ENCODE results near the gene LILRB2. TPM values are rescaled to one million over a fixed set of nuclear protein-coding genes. Genes with fewer than 3 reads are reported as not detected.

The LILRB2 gene
- total and polyA plus RNA-seq, 9 of the 15 experiments (the other 6 are each of a cell fraction or from before 2014, with no cell fraction given): not detected

DNA sequence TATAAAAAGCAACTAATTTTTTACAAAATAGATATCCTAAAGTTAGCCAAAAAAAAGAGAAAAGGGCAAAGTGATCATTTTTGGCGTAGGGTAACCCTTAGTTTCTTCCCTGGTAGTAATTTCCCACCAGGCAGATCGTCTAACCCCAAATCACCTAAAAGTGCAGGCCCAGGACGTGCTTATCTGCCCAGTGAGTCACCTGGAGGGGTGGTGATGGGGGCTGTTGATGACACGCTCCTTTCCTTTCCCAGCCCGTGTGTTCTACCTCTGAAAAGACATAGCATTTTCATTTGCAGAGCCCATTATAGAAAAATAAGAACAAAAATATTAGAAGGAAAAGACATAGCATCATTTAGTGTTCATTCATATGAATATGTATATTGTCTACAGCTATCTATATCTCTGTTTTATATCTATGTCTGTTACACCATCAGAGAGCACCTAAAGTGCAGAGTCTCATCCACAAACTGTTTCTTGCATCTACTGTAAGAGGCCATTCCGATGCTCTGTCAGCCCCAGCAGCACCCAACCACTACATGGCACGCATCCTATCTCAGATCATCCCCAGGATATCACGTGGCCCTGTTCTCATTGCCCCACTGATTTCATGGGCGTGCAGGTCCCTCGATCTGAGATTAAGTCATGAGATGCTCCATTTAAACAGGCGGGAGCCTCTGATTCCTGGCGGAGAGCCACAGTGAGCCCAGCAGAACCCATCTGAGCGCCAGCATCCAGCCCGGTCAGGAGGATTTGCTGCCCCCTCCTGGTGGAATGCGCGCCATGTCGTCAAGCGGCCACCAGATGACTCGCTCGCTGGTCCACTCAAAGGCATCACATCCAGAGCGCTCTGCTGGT is 49.6 kb downstream of the LILRB2 start (continued):
- TF ChIP-seq, protein P1, sequence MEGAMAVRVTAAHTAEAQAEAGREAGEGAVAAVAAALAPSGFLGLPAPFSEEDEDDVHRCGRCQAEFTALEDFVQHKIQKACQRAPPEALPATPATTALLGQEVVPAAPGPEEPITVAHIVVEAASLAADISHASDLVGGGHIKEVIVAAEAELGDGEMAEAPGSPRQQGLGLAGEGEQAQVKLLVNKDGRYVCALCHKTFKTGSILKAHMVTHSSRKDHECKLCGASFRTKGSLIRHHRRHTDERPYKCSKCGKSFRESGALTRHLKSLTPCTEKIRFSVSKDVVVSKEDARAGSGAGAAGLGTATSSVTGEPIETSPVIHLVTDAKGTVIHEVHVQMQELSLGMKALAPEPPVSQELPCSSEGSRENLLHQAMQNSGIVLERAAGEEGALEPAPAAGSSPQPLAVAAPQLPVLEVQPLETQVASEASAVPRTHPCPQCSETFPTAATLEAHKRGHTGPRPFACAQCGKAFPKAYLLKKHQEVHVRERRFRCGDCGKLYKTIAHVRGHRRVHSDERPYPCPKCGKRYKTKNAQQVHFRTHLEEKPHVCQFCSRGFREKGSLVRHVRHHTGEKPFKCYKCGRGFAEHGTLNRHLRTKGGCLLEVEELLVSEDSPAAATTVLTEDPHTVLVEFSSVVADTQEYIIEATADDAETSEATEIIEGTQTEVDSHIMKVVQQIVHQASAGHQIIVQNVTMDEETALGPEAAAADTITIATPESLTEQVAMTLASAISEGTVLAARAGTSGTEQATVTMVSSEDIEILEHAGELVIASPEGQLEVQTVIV (CRISPR knock-in tag; IDR thresholded peaks at IDR 0.05; ENCODE audit: borderline replicate concordance): no peak
- no peak for TF ChIP-seq SAFB (IDR thresholded peaks at IDR 0.05; ENCODE audit: borderline replicate concordance, low read depth, low read length)
- no peak for TF ChIP-seq SIX5 (IDR thresholded peaks at IDR 0.05; ENCODE audit: borderline replicate concordance in 1 of 2, insufficient read depth in 1 of 2, low read depth in 1 of 2, low read length in 2 of 2)
- TF ChIP-seq CREB1 (IDR thresholded peaks at IDR 0.05): peak; percentile 45; the same call in 1 of the 2 replicates
- TF ChIP-seq CREB1 (CRISPR knock-in tag; IDR thresholded peaks at IDR 0.05): peak; percentile 69; the same call in 1 of the 2 replicates
- no peak for TF ChIP-seq PYGO2 (tag; IDR thresholded peaks at IDR 0.05)
- TF ChIP-seq, protein P2, sequence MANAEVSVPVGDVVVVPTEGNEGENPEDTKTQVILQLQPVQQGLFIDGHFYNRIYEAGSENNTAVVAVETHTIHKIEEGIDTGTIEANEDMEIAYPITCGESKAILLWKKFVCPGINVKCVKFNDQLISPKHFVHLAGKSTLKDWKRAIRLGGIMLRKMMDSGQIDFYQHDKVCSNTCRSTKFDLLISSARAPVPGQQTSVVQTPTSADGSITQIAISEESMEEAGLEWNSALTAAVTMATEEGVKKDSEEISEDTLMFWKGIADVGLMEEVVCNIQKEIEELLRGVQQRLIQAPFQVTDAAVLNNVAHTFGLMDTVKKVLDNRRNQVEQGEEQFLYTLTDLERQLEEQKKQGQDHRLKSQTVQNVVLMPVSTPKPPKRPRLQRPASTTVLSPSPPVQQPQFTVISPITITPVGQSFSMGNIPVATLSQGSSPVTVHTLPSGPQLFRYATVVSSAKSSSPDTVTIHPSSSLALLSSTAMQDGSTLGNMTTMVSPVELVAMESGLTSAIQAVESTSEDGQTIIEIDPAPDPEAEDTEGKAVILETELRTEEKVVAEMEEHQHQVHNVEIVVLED (CRISPR knock-in tag; IDR thresholded peaks at IDR 0.05): no peak
- TF ChIP-seq, protein P3, sequence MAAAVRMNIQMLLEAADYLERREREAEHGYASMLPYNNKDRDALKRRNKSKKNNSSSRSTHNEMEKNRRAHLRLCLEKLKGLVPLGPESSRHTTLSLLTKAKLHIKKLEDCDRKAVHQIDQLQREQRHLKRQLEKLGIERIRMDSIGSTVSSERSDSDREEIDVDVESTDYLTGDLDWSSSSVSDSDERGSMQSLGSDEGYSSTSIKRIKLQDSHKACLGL (CRISPR knock-in tag; IDR thresholded peaks at IDR 0.05; ENCODE audit: borderline replicate concordance, poor library complexity, severe bottlenecking): no peak
- TF ChIP-seq, protein P4, sequence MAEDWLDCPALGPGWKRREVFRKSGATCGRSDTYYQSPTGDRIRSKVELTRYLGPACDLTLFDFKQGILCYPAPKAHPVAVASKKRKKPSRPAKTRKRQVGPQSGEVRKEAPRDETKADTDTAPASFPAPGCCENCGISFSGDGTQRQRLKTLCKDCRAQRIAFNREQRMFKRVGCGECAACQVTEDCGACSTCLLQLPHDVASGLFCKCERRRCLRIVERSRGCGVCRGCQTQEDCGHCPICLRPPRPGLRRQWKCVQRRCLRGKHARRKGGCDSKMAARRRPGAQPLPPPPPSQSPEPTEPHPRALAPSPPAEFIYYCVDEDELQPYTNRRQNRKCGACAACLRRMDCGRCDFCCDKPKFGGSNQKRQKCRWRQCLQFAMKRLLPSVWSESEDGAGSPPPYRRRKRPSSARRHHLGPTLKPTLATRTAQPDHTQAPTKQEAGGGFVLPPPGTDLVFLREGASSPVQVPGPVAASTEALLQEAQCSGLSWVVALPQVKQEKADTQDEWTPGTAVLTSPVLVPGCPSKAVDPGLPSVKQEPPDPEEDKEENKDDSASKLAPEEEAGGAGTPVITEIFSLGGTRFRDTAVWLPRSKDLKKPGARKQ (CRISPR knock-in tag; IDR thresholded peaks at IDR 0.05): no peak
- TF ChIP-seq FOXP1 (CRISPR knock-in tag; IDR thresholded peaks at IDR 0.05): no peak
- no peak for TF ChIP-seq RFX5 (IDR thresholded peaks at IDR 0.05; ENCODE audit: low read depth, low read length)
- TF ChIP-seq, protein P5, sequence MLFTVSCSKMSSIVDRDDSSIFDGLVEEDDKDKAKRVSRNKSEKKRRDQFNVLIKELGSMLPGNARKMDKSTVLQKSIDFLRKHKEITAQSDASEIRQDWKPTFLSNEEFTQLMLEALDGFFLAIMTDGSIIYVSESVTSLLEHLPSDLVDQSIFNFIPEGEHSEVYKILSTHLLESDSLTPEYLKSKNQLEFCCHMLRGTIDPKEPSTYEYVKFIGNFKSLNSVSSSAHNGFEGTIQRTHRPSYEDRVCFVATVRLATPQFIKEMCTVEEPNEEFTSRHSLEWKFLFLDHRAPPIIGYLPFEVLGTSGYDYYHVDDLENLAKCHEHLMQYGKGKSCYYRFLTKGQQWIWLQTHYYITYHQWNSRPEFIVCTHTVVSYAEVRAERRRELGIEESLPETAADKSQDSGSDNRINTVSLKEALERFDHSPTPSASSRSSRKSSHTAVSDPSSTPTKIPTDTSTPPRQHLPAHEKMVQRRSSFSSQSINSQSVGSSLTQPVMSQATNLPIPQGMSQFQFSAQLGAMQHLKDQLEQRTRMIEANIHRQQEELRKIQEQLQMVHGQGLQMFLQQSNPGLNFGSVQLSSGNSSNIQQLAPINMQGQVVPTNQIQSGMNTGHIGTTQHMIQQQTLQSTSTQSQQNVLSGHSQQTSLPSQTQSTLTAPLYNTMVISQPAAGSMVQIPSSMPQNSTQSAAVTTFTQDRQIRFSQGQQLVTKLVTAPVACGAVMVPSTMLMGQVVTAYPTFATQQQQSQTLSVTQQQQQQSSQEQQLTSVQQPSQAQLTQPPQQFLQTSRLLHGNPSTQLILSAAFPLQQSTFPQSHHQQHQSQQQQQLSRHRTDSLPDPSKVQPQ (CRISPR knock-in tag; IDR thresholded peaks at IDR 0.05; ENCODE audit: borderline replicate concordance): no peak
- TF ChIP-seq RAD21 (CRISPR knock-in tag; conservative IDR thresholded peaks at IDR 0.05 in 1 of 2, IDR thresholded peaks at IDR 0.05 in 1 of 2): peak; percentile 93 to 98
- TF ChIP-seq ZKSCAN1 (IDR thresholded peaks at IDR 0.05; ENCODE audit: low read depth, low read length): peak; percentile 67; the same call in 1 of the 2 replicates
- peak; percentile 28; the same call in 1 of the 2 replicates for TF ChIP-seq BCOR (IDR thresholded peaks at IDR 0.05)
- TF ChIP-seq PTBP1 (IDR thresholded peaks at IDR 0.05; ENCODE audit: low read depth, low read length): no peak
- TF ChIP-seq ZNF12 (CRISPR knock-in tag; IDR thresholded peaks at IDR 0.05): 0 out of 2 replicates have a peak, but pooled peaks have one; percentile 48
